Measurements from ENCODE around the gene PGAP2. TPM values are rescaled to one million over a fixed set of nuclear protein-coding genes. Genes with fewer than 3 reads are reported as not detected.

PGAP2 gene
- total RNA-seq, 1 donor: 10.9 TPM

DNA sequence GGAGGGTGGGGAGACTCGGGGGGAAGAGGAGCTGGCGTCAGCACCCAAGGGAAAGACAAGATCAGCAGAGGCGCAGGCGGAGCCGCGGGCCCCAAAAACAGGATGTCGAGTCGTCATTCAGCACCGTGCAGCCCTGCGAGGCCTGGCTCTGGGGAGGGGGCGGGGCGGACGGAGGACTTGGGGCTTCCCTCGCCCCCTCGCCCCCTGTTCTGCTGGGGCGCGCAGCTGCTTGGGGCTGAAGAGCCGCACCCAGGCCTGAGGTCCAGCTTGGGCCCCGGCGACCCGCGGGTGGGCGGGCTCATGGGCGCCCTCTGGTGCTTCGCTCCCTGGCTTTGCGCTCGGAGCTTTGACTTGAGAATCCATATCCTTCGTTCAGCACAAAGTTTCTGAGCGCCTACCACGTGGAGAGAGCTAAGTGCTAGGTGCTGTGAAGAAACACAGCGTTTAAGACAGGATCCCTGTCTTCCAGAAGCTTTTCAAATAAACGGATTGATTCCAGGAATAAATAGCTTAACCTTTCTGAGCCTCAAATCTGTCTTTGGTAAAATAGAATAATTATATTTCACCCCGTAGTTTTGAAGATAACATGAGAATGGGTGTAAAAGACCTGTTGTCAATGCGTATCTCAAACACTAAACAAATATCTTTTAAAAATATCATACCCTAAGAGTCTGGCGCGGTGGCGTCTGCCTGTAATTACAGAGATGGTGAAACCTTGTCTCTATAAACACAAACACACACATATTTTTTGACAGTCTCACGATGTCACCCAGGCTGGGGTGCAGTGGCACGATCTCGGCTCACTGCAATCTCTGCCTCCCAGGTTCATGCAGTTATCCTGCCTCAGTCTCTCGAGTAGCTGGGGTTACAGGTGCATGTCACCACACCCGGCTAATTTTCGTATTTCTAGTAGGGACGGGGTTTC, 33.3 kb downstream of the PGAP2 start:
- peaks cover 23% of the 10 kb centered on the region for H3K4me1 ChIP-seq (ENCODE audit: insufficient read depth, low read length)
- H3K4me2 ChIP-seq (ENCODE audit: insufficient read depth, low read length): peak overlapping the region; percentile 80
- no peaks in the 10 kb centered on the region for H3K9me3 ChIP-seq (ENCODE audit: low read depth, low read length)
- peak overlapping the region; percentile 83 for H3K4me3 ChIP-seq (ENCODE audit: insufficient read depth, low read length)
- H3K36me3 ChIP-seq (ENCODE audit: insufficient read depth, low read length): no peaks in the 10 kb centered on the region
- H2AFZ ChIP-seq (ENCODE audit: low read length): peak overlapping the region; percentile 85
- peak overlapping the region; percentile 50 for H3K27ac ChIP-seq (ENCODE audit: low read depth, low read length)
- H3K27me3 ChIP-seq (ENCODE audit: insufficient read depth, low read length): no peaks in the 10 kb centered on the region
- H3K79me2 ChIP-seq (ENCODE audit: insufficient read depth, low read length): peaks cover 51% of the 10 kb centered on the region
- DNase-seq (ENCODE audit: insufficient read length, low spot score, missing footprints): peak; percentile 96
- TF ChIP-seq, protein P1, sequence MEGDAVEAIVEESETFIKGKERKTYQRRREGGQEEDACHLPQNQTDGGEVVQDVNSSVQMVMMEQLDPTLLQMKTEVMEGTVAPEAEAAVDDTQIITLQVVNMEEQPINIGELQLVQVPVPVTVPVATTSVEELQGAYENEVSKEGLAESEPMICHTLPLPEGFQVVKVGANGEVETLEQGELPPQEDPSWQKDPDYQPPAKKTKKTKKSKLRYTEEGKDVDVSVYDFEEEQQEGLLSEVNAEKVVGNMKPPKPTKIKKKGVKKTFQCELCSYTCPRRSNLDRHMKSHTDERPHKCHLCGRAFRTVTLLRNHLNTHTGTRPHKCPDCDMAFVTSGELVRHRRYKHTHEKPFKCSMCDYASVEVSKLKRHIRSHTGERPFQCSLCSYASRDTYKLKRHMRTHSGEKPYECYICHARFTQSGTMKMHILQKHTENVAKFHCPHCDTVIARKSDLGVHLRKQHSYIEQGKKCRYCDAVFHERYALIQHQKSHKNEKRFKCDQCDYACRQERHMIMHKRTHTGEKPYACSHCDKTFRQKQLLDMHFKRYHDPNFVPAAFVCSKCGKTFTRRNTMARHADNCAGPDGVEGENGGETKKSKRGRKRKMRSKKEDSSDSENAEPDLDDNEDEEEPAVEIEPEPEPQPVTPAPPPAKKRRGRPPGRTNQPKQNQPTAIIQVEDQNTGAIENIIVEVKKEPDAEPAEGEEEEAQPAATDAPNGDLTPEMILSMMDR (IDR thresholded peaks at IDR 0.05; ENCODE audit: extremely low read depth, low read depth, low read length): peak; percentile 69
- peaks cover 30% of the 10 kb centered on the region for H4K20me1 ChIP-seq (ENCODE audit: insufficient read depth, low read length)

DNA sequence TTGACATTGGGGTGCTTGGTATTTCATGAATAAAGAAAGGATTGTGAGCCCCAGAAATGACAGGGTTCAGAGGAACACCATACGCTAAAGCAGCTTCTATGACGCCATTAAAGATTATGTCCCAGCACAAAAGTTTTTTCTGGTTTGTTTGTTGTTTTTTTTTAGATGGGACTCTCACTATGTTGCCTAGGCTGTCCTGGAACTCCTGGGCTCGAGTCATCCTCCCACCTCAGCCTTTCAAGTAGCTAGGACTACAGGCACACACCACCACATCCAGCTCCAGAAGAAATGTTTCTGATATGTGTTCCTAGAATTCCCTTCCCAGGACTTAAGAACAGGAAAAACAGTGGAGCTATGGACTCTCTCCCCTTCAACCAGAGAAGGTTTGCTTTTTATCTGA, 35.0 kb downstream of the PGAP2 start:
- TF ChIP-seq, protein P1 (IDR thresholded peaks at IDR 0.05; ENCODE audit: extremely low read depth, low read depth, low read length): no peak
- Histone ChIP-seq H2AFZ (ENCODE audit: low read length) (no peak overlapping the region), H4K20me1 (ENCODE audit: insufficient read depth, low read length) (peaks cover 15% of the 10 kb centered on the region), H3K79me2 (ENCODE audit: insufficient read depth, low read length) (peaks cover 35% of the 10 kb centered on the region), H3K9me3 (ENCODE audit: low read depth, low read length) (no peaks in the 10 kb centered on the region), H3K4me1 (ENCODE audit: insufficient read depth, low read length) (peaks cover 17% of the 10 kb centered on the region), H3K4me2 (ENCODE audit: insufficient read depth, low read length) (no peak overlapping the region), H3K27me3 (ENCODE audit: insufficient read depth, low read length) (no peaks in the 10 kb centered on the region), H3K27ac (ENCODE audit: low read depth, low read length) (no peak overlapping the region), H3K4me3 (ENCODE audit: insufficient read depth, low read length) (no peak overlapping the region), H3K36me3 (ENCODE audit: insufficient read depth, low read length) (no peaks in the 10 kb centered on the region)
- no peak for DNase-seq (ENCODE audit: insufficient read length, low spot score, missing footprints)

DNA sequence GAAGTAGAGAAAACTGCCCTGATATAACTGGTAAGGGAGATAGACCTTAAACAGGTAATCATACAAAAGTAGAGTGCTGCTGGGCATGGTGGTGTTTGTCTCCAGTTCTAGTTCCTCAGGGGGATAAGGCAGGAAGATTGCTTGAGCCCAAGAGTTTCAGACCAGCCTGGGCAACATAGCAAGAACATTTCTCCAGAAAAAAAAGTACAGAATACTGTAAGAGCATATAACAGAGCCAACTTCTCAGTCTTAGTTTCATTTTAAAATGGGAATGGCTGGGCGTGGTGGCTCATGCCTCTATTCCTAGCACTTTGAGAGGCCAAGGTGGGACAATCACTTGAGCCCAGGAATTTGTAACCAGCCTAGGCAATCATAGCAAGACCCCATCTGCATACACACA, 36.9 kb downstream of the PGAP2 start:
- Histone ChIP-seq H3K4me2 (ENCODE audit: insufficient read depth, low read length) (no peak overlapping the region), H3K4me1 (ENCODE audit: insufficient read depth, low read length) (peaks cover 7% of the 10 kb centered on the region), H3K4me3 (ENCODE audit: insufficient read depth, low read length) (no peak overlapping the region), H3K27me3 (ENCODE audit: insufficient read depth, low read length) (no peaks in the 10 kb centered on the region), H2AFZ (ENCODE audit: low read length) (no peak overlapping the region), H3K79me2 (ENCODE audit: insufficient read depth, low read length) (peaks cover 15% of the 10 kb centered on the region), H4K20me1 (ENCODE audit: insufficient read depth, low read length) (no peaks in the 10 kb centered on the region), H3K27ac (ENCODE audit: low read depth, low read length) (no peak overlapping the region), H3K9me3 (ENCODE audit: low read depth, low read length) (no peaks in the 10 kb centered on the region), H3K36me3 (ENCODE audit: insufficient read depth, low read length) (no peaks in the 10 kb centered on the region)
- no peak for DNase-seq (ENCODE audit: insufficient read length, low spot score, missing footprints)
- TF ChIP-seq, protein P1 (IDR thresholded peaks at IDR 0.05; ENCODE audit: extremely low read depth, low read depth, low read length): no peak

DNA sequence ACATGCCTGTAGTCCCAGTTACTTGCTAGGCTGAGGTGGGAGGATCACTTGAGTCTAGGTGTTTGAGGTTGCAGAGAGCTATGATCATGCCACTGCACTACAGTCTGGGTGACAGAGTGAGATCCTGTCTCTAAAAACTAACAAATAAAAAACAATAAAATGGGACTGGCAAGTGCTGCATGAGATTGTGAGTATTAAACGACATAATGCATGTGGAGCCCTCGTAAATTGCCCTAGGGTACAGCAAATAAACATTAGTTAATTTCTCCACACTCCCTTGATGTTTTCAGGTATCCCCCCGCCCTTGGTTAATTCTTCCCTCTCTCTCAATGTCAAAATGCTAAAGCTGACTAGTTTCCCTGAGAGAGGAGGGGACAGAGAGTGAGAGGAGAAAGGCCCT, 37.3 kb downstream of the PGAP2 start:
- Histone ChIP-seq H3K4me3 (ENCODE audit: insufficient read depth, low read length) (no peak overlapping the region), H3K79me2 (ENCODE audit: insufficient read depth, low read length) (peaks cover 11% of the 10 kb centered on the region), H4K20me1 (ENCODE audit: insufficient read depth, low read length) (no peaks in the 10 kb centered on the region), H3K27me3 (ENCODE audit: insufficient read depth, low read length) (no peaks in the 10 kb centered on the region), H3K4me1 (ENCODE audit: insufficient read depth, low read length) (peaks cover 7% of the 10 kb centered on the region), H2AFZ (ENCODE audit: low read length) (no peak overlapping the region), H3K9me3 (ENCODE audit: low read depth, low read length) (no peaks in the 10 kb centered on the region), H3K4me2 (ENCODE audit: insufficient read depth, low read length) (no peak overlapping the region), H3K36me3 (ENCODE audit: insufficient read depth, low read length) (no peaks in the 10 kb centered on the region), H3K27ac (ENCODE audit: low read depth, low read length) (no peak overlapping the region)
- DNase-seq (ENCODE audit: insufficient read length, low spot score, missing footprints): no peak
- TF ChIP-seq, protein P1 (IDR thresholded peaks at IDR 0.05; ENCODE audit: extremely low read depth, low read depth, low read length): no peak
